ENCODE results near the gene FOXP1.

DNA sequence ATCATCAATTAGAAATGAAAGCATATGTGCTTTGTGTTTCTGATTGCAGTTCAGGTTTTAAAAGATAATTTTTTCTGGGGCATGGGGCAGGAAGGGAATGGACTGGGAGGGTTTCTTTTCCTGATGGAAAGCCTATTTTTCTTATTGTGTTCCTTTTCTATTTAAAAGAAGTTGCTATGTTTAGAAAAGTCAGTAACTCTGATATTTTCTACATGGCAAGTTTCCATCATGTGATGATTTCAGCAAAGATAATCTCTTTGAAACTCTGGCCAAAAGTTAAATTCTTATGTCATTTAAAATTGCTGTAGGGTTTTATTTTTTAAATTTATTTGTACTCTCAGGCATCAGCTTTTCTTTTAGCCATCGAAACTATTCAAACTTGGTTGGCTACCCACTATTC is 601.2 kb downstream of the FOXP1 start:
- TF ChIP-seq, protein P1, sequence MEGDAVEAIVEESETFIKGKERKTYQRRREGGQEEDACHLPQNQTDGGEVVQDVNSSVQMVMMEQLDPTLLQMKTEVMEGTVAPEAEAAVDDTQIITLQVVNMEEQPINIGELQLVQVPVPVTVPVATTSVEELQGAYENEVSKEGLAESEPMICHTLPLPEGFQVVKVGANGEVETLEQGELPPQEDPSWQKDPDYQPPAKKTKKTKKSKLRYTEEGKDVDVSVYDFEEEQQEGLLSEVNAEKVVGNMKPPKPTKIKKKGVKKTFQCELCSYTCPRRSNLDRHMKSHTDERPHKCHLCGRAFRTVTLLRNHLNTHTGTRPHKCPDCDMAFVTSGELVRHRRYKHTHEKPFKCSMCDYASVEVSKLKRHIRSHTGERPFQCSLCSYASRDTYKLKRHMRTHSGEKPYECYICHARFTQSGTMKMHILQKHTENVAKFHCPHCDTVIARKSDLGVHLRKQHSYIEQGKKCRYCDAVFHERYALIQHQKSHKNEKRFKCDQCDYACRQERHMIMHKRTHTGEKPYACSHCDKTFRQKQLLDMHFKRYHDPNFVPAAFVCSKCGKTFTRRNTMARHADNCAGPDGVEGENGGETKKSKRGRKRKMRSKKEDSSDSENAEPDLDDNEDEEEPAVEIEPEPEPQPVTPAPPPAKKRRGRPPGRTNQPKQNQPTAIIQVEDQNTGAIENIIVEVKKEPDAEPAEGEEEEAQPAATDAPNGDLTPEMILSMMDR (IDR thresholded peaks at IDR 0.05): no peak
- TF ChIP-seq POLR2A (IDR thresholded peaks at IDR 0.05): no peak

All from adrenal gland (tissue), 5 donors.